Activated CD8-positive, alpha-beta T cell treated with anti-CD3 and anti-CD28 coated beads for 36 hours (primary cell): ENCODE measurements around the gene RPUSD1. TPM values are rescaled to one million over a fixed set of nuclear protein-coding genes. Genes with fewer than 3 reads are reported as not detected.

ENCODE experiments used
- ATAC-seq: fragments of 200-7000 bp; cut with Tn5 transposase; one replicate; pipeline ENCODE4 v1.10.0; 2021; ENCODE audit warnings: mild to moderate bottlenecking, moderate library complexity
- CTCF ChIA-PET: fragments of 350-600 bp; sonication (Branson Sonifier 250); formaldehyde crosslinking; loops from one replicate; lab custom pipeline; 2021; ENCODE audit warnings: antibody characterized with exemption; lab: Charles Lee
- POLR2A ChIA-PET: fragments of 350-600 bp; sonication (Branson Sonifier 250); formaldehyde crosslinking; loops from one replicate; lab custom pipeline; 2021; ENCODE audit warnings: antibody characterized with exemption; lab: Charles Lee
- DNase-seq: peaks from one replicate; pipeline ENCODE4 v3.0.0-alpha.2; 2020
- H3K27ac Mint-ChIP-seq: one replicate; pipeline ENCODE4 v1.8.0; 2021; ENCODE audit warnings: mild to moderate bottlenecking, mixed read lengths
- H3K27me3 Mint-ChIP-seq: one replicate; pipeline ENCODE4 v1.8.0; 2021; ENCODE audit warnings: mixed read lengths
- H3K36me3 Mint-ChIP-seq: one replicate; pipeline ENCODE4 v1.8.0; 2021; ENCODE audit warnings: low read depth, mixed read lengths
- H3K4me1 Mint-ChIP-seq: one replicate; pipeline ENCODE4 v1.8.0; 2021; ENCODE audit warnings: low read depth, mixed read lengths
- H3K4me3 Mint-ChIP-seq: one replicate; pipeline ENCODE4 v1.8.0; 2021; ENCODE audit warnings: mild to moderate bottlenecking, moderate library complexity, mixed read lengths
- H3K9me3 Mint-ChIP-seq: one replicate; pipeline ENCODE4 v1.8.0; 2021; ENCODE audit warnings: mixed read lengths
- CTCF ChIP-seq: fragments of 200-600 bp; IDR thresholded peaks from one replicate; pipeline ENCODE4 v1.8.0; 2022; ENCODE audit warnings: antibody characterized with exemption, mild to moderate bottlenecking
- intact Hi-C: fragments of 100-400 bp; cut with micrococcal nuclease; formaldehyde crosslinking; loops from one replicate; pipeline ENCODE4 v1.10.0; 2022
- total RNA-seq, 2 experiments: library from RNA; stranded (reverse); gene quantifications; one replicate each; pipeline ENCODE4 v1.2.3, GENCODE V29; 2021

The RPUSD1 gene
- total RNA-seq, 2 experiments from 2014 or later = 17.1 to 18.1 TPM

DNA sequence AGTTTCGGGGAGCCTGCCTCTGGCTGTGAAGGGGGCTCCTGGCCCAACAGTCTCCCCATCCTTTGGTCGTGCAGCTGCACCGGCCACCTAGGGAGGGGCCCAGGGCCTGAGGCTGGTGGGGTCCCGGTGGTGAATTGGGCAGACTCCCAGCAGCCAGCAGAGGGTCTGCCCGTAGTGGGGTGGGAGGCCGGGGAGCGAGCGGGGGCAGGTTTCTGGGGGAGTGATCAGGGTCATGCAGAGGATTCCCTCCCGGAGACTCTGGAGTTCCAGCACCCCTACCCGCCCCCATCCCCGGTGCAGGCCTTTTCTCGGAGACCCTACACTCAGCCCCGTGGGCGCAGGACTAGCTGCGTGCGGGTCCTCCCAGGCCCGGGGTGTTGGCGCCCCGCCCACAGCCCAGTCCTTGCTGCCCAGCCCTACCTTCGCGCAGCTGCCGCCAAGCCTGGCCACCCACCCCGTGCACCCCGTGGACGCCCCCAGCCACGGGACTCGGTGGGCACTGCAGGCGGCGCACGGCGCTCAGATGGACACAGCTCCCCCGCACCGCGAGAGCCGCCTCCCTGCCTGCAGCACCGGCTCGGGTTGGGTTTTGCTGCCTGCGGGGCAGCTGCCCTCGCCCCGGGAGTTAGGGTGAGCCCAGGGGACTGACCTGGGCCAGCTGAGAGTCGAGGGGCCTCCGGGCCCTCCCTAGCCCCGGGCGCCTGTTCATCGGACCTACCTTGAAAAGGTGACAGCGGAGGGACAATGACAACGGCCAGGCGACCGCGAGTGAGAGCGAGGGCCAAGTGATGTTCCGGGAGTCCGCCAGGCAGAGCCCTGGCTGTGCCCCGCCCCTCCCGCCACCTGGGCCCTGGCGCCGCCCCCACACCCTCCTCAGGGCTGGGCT lies 12.0 kb upstream of the RPUSD1 start, which contains the start of gene GNG13:
Gene GNG13, minus strand, starts transcription at position 787 of the 886 bp plus-strand sequence. CDS start 1,657 bp downstream, outside the sequence.
- TF ChIP-seq CTCF = no peak
- no peak for DNase-seq
- H3K4me3 Mint-ChIP-seq = no peak within 1 kb of the TSS
- H3K9me3 Mint-ChIP-seq = no peaks in the 10 kb centered on the region
- peaks cover 2% of the 10 kb centered on the region for H3K4me1 Mint-ChIP-seq
- peaks cover 22% of the 10 kb centered on the region for H3K36me3 Mint-ChIP-seq
- ChIA-PET CTCF (no interaction called here), POLR2A (interaction anchor here (0.6 kb wide), 1 partner anchor 15 kb away, joined by 3 read pairs; no protein-coding TSS in a partner anchor)
- H3K27ac Mint-ChIP-seq = no peak within 1 kb of the TSS
- intact Hi-C loops = no loop called here
- no peak for ATAC-seq
- peaks cover 3% of the 10 kb centered on the region for H3K27me3 Mint-ChIP-seq

DNA sequence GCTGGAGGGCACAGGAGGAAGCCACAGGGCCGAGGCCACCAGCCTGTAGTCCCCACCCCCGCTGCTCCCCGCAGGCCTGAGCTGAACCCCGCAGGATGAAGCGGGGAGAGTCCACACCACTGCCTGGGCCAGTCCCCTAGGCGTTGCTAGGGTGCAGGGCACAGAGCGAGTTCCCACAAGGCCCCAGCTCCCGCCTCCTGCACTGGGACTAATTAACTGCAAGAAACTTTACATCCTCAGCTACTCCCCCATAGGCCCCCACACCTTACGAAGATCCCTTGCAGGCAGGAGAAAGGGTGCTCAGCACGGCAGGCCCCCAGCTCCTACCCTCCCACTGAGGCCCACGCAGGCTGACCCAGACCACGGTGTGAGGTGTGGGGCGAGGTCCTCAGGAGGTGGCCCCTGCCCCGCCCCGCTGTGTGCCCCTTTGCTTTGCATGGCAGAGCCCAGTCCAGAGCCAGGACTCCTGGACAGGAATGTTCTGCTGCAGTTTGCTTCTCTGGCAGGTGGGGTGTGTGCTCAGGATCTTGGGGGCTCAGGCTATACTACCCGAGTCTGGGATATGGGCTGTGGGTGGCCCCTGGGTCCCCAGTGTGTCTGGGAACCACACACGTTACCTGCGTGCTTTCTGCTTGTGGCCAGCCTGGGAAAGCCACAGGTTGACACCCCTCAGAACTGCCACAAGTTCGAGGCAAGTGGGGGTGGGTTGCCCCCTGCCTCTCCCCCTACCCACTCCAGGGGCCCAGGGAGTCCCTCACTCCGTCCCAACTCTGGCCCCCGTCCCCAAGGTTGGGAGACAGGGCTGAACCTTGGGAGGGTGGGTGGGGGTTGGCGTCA lies 11.1 kb upstream of the RPUSD1 start:
- no peak for TF ChIP-seq CTCF
- peaks cover 22% of the 10 kb centered on the region for H3K36me3 Mint-ChIP-seq
- no peak overlapping the region for H3K4me3 Mint-ChIP-seq
- peaks cover 3% of the 10 kb centered on the region for H3K27me3 Mint-ChIP-seq
- no peak for ATAC-seq
- no peaks in the 10 kb centered on the region for H3K9me3 Mint-ChIP-seq
- CTCF ChIA-PET = no interaction called here
- peaks cover 2% of the 10 kb centered on the region for H3K4me1 Mint-ChIP-seq
- DNase-seq = no peak
- POLR2A ChIA-PET = interaction anchor here (1.3 kb wide), 1 partner anchor 12 kb away, joined by 3 read pairs; no protein-coding TSS in a partner anchor
- intact Hi-C loops = no loop called here
- no peak overlapping the region for H3K27ac Mint-ChIP-seq

DNA sequence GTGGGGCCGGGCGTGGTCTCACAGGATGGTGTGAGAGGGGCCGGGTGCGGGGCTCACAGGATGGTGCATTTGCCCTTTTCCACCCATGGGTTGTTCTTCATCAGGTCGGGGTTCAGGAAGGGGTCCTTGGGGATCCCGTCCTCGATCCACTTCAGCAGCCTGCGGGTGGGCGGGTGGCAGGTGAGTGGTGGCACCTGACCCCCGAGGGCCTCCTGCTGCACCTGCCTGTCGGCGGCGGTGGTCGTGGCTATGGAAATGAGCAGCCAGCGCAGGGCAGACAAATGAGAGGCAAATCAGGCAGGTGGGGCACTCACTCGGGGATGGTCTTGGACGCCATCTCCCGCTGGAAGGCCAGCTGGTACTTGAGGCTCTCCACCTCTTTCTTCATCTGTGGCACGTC lies 10.5 kb upstream of the RPUSD1 start:
- Mint-ChIP-seq H3K27me3 (peaks cover 3% of the 10 kb centered on the region), H3K36me3 (peaks cover 22% of the 10 kb centered on the region), H3K4me1 (peaks cover 2% of the 10 kb centered on the region), H3K27ac (no peak overlapping the region), H3K4me3 (no peak overlapping the region), H3K9me3 (no peaks in the 10 kb centered on the region)
- DNase-seq (no peak), ATAC-seq (no peak)
- ChIA-PET CTCF (no interaction called here), POLR2A (interaction anchor here (1.3 kb wide), 1 partner anchor 11 kb away, joined by 3 read pairs; no protein-coding TSS in a partner anchor)
- TF ChIP-seq CTCF = no peak
- intact Hi-C loops = no loop called here

GRCh38 chr16:797686-798085 lies 9.5 kb upstream of the RPUSD1 start:
- H3K4me3 Mint-ChIP-seq = no peak overlapping the region
- POLR2A ChIA-PET = interaction anchor here (1.3 to 2.3 kb wide), 2 partner anchors 9 to 10 kb away, joined by 3 to 6 read pairs; no protein-coding TSS in a partner anchor

More at GRCh38 chr16:797686-798085, 9.5 kb upstream of the RPUSD1 start:
- Mint-ChIP-seq H3K4me1 (peaks cover 2% of the 10 kb centered on the region), H3K9me3 (no peaks in the 10 kb centered on the region), H3K27ac (no peak overlapping the region), H3K36me3 (peaks cover 22% of the 10 kb centered on the region), H3K27me3 (peaks cover 3% of the 10 kb centered on the region)
- CTCF ChIA-PET = no interaction called here
- DNase-seq (no peak), ATAC-seq (no peak)
- TF ChIP-seq CTCF = no peak
- intact Hi-C loops = no loop called here
